IPS-20b (cell line): ENCODE data around the gene PARD3.

Source experiments
- H3K27ac ChIP-seq: one replicate; pipeline ENCODE4 v1.5.1; 2013; ENCODE audit warnings: low read length
- H3K27me3 ChIP-seq: 2 replicates; pipeline ENCODE4 v1.6.1; 2013; ENCODE audit warnings: mild to moderate bottlenecking, low read length, inconsistent platforms; ENCODE audit not compliant: insufficient read depth
- H3K36me3 ChIP-seq: 2 replicates; pipeline ENCODE4 v1.6.1; 2013; ENCODE audit warnings: low read depth, mild to moderate bottlenecking, inconsistent platforms, low read length, moderate library complexity; ENCODE audit not compliant: insufficient read depth
- H3K4me1 ChIP-seq: 2 replicates; pipeline ENCODE4 v1.6.1; 2013; ENCODE audit warnings: mild to moderate bottlenecking, control low read depth, inconsistent platforms, low read length, moderate library complexity; ENCODE audit not compliant: insufficient read depth
- H3K4me3 ChIP-seq: 2 replicates; pipeline ENCODE4 v1.5.1; 2013; ENCODE audit warnings: mild to moderate bottlenecking, low read length, inconsistent platforms
- H3K9ac ChIP-seq: 2 replicates; pipeline ENCODE4 v1.6.1; 2013; ENCODE audit warnings: low read depth, mild to moderate bottlenecking, inconsistent platforms, low read length, moderate library complexity
- H3K9me3 ChIP-seq: 2 replicates; pipeline ENCODE4 v1.6.1; 2013; ENCODE audit warnings: mild to moderate bottlenecking, low read depth, low read length, inconsistent platforms; ENCODE audit not compliant: insufficient read depth

PARD3 gene

GRCh38 chr10:34590793-34591192, 224.3 kb downstream of the PARD3 start:
- no peak overlapping the region for H3K9ac ChIP-seq
- no peak overlapping the region for H3K4me3 ChIP-seq
- H3K36me3 ChIP-seq = no peaks in the 10 kb centered on the region
- peaks cover 15% of the 10 kb centered on the region for H3K4me1 ChIP-seq
- H3K27ac ChIP-seq = no peak overlapping the region
- no peaks in the 10 kb centered on the region for H3K27me3 ChIP-seq
- no peaks in the 10 kb centered on the region for H3K9me3 ChIP-seq

- peaks cover 23% of the 10 kb centered on the region for H3K4me1 ChIP-seq
- H3K4me3 ChIP-seq = no peak overlapping the region
- H3K36me3 ChIP-seq = no peaks in the 10 kb centered on the region
- H3K27ac ChIP-seq = no peak overlapping the region
- H3K9me3 ChIP-seq = no peaks in the 10 kb centered on the region
- no peaks in the 10 kb centered on the region for H3K27me3 ChIP-seq
- H3K9ac ChIP-seq = no peak overlapping the region
These were observed 225.8 kb downstream of the PARD3 start for GRCh38 chr10:34589275-34589674.

- Histone ChIP-seq H3K27ac (no peak overlapping the region), H3K36me3 (no peaks in the 10 kb centered on the region), H3K9me3 (no peaks in the 10 kb centered on the region)
These were observed 227.4 kb downstream of the PARD3 start for GRCh38 chr10:34587680-34588019.

GRCh38 chr10:34587002-34587679, 228.0 kb downstream of the PARD3 start:
- Histone ChIP-seq H3K4me3 (no peak overlapping the region), H3K9me3 (no peaks in the 10 kb centered on the region), H3K36me3 (no peaks in the 10 kb centered on the region), H3K4me1 (peaks cover 31% of the 10 kb centered on the region), H3K9ac (no peak overlapping the region), H3K27me3 (no peaks in the 10 kb centered on the region), H3K27ac (no peak overlapping the region)

More at GRCh38 chr10:34587680-34588019, 227.4 kb downstream of the PARD3 start:
- peaks cover 29% of the 10 kb centered on the region for H3K4me1 ChIP-seq
- no peaks in the 10 kb centered on the region for H3K27me3 ChIP-seq
- no peak overlapping the region for H3K4me3 ChIP-seq
- H3K9ac ChIP-seq = no peak overlapping the region

GRCh38 chr10:34585422-34586112, 229.5 kb downstream of the PARD3 start:
- H3K4me1 ChIP-seq = peaks cover 31% of the 10 kb centered on the region
- H3K9me3 ChIP-seq = no peaks in the 10 kb centered on the region
- H3K4me3 ChIP-seq = no peak overlapping the region
- H3K27me3 ChIP-seq = no peaks in the 10 kb centered on the region
- no peak overlapping the region for H3K9ac ChIP-seq
- H3K36me3 ChIP-seq = no peaks in the 10 kb centered on the region
- H3K27ac ChIP-seq = no peak overlapping the region

GRCh38 chr10:34584164-34584563, 230.9 kb downstream of the PARD3 start:
- H3K27me3 ChIP-seq = no peaks in the 10 kb centered on the region
- H3K36me3 ChIP-seq = no peaks in the 10 kb centered on the region
- no peaks in the 10 kb centered on the region for H3K9me3 ChIP-seq
- H3K4me3 ChIP-seq = no peak overlapping the region
- no peak overlapping the region for H3K27ac ChIP-seq
- H3K9ac ChIP-seq = no peak overlapping the region; the same call in 1 of the 2 replicates
- peaks cover 31% of the 10 kb centered on the region for H3K4me1 ChIP-seq

- no peaks in the 10 kb centered on the region for H3K36me3 ChIP-seq
- no peak overlapping the region for H3K9ac ChIP-seq
- no peaks in the 10 kb centered on the region for H3K27me3 ChIP-seq
- no peaks in the 10 kb centered on the region for H3K9me3 ChIP-seq
- H3K4me1 ChIP-seq = peaks cover 27% of the 10 kb centered on the region
- H3K4me3 ChIP-seq = no peak overlapping the region
- H3K27ac ChIP-seq = no peak overlapping the region
These were observed 233.1 kb downstream of the PARD3 start for GRCh38 chr10:34581801-34582532.

- Histone ChIP-seq H3K27ac (no peak overlapping the region), H3K36me3 (no peaks in the 10 kb centered on the region), H3K27me3 (no peaks in the 10 kb centered on the region), H3K9ac (no peak overlapping the region), H3K9me3 (no peaks in the 10 kb centered on the region), H3K4me1 (peaks cover 20% of the 10 kb centered on the region; the same call in 1 of the 2 replicates), H3K4me3 (no peak overlapping the region)
These were observed 234.5 kb downstream of the PARD3 start for GRCh38 chr10:34580643-34581042.

- H3K27ac ChIP-seq = no peak overlapping the region
- H3K36me3 ChIP-seq = no peaks in the 10 kb centered on the region
- no peaks in the 10 kb centered on the region for H3K9me3 ChIP-seq
- H3K4me1 ChIP-seq = peaks cover 17% of the 10 kb centered on the region; the same call in 1 of the 2 replicates
- H3K9ac ChIP-seq = no peak overlapping the region
- H3K4me3 ChIP-seq = no peak overlapping the region
- H3K27me3 ChIP-seq = no peaks in the 10 kb centered on the region
These were observed 234.9 kb downstream of the PARD3 start for GRCh38 chr10:34580214-34580613.

- Histone ChIP-seq H3K4me1 (peaks cover 10% of the 10 kb centered on the region; the same call in 1 of the 2 replicates), H3K27me3 (no peaks in the 10 kb centered on the region), H3K9me3 (no peaks in the 10 kb centered on the region), H3K27ac (no peak overlapping the region), H3K4me3 (no peak overlapping the region), H3K9ac (no peak overlapping the region), H3K36me3 (no peaks in the 10 kb centered on the region)
These were observed 236.6 kb downstream of the PARD3 start for GRCh38 chr10:34578468-34578867.

- H3K9me3 ChIP-seq = no peaks in the 10 kb centered on the region
- peaks cover 6% of the 10 kb centered on the region; the same call in 1 of the 2 replicates for H3K4me1 ChIP-seq
- H3K9ac ChIP-seq = no peak overlapping the region
- H3K36me3 ChIP-seq = no peaks in the 10 kb centered on the region
- no peak overlapping the region for H3K27ac ChIP-seq
- no peak overlapping the region for H3K4me3 ChIP-seq
- H3K27me3 ChIP-seq = no peaks in the 10 kb centered on the region
These were observed 238.3 kb downstream of the PARD3 start for GRCh38 chr10:34576797-34577196.
